SU-DHL-6 (cell line): ENCODE results near the gene CNTN1.

Source experiments
- H2AFZ ChIP-seq: fragments of 200-600 bp; sonication (generic); 2 replicates; pipeline ENCODE4 v1.6.1; 2014; ENCODE audit warnings: low read depth, mild to moderate bottlenecking, moderate library complexity, mixed read lengths, antibody characterized with exemption, low read length; ENCODE audit not compliant: severe bottlenecking
- H3F3A ChIP-seq: fragments of 200-600 bp; shearing (Covaris generic); 2 replicates; pipeline ENCODE4 v1.6.0; 2016; ENCODE audit warnings: antibody characterized with exemption, mild to moderate bottlenecking; ENCODE audit not compliant: insufficient read depth
- H3K27ac ChIP-seq: fragments of 200-600 bp; sonication (generic); 2 replicates; pipeline ENCODE4 v1.5.1; 2016; ENCODE audit warnings: low read depth, mild to moderate bottlenecking, low read length, moderate library complexity, mixed read lengths
- H3K27me3 ChIP-seq: fragments of 200-600 bp; sonication (generic), shearing (Covaris generic); 2 replicates; pipeline ENCODE4 v1.6.0; 2014; ENCODE audit warnings: mild to moderate bottlenecking, low read length
- H3K36me3 ChIP-seq: fragments of 200-600 bp; sonication (generic); 2 replicates; pipeline ENCODE4 v1.6.1; 2014; ENCODE audit warnings: mild to moderate bottlenecking, low read length, mixed read lengths
- H3K4me2 ChIP-seq: fragments of 300-600, 200-600 bp; shearing (Covaris generic), sonication (generic); 2 replicates; pipeline ENCODE4 v1.6.0; 2014; ENCODE audit warnings: low read length, low read depth, mild to moderate bottlenecking; ENCODE audit not compliant: poor library complexity, severe bottlenecking
- H3K4me3 ChIP-seq: fragments of 200-600 bp; sonication (generic); 2 replicates; pipeline ENCODE4 v1.5.1; 2014; ENCODE audit warnings: antibody characterized with exemption, low read length, mild to moderate bottlenecking, mixed read lengths; ENCODE audit not compliant: insufficient read depth, poor library complexity, severe bottlenecking
- H3K79me2 ChIP-seq: fragments of 200-600 bp; sonication (generic); 2 replicates; pipeline ENCODE4 v1.6.1; 2014; ENCODE audit warnings: mild to moderate bottlenecking, low read length, moderate library complexity; ENCODE audit not compliant: insufficient read depth
- H3K9ac ChIP-seq: fragments of 200-600 bp; sonication (generic); 2 replicates; pipeline ENCODE4 v1.7.0; 2014; ENCODE audit warnings: mild to moderate bottlenecking, low read length
- H3K9me2 ChIP-seq: fragments of 200-600 bp; sonication (generic); replicated peaks from 2 replicates; pipeline ENCODE4 v1.6.1; 2014; ENCODE audit warnings: low read length; ENCODE audit not compliant: insufficient read depth
- H3K9me3 ChIP-seq: fragments of 200-600 bp; sonication (generic); 2 replicates; pipeline ENCODE4 v1.6.1; 2014; ENCODE audit warnings: low read length, mixed read lengths; ENCODE audit not compliant: insufficient read depth
- H4K20me1 ChIP-seq: fragments of 200-600 bp; sonication (generic); 2 replicates; pipeline ENCODE4 v1.6.1; 2014; ENCODE audit warnings: low read depth, mild to moderate bottlenecking, antibody characterized with exemption, low read length, moderate library complexity, mixed read lengths
- EZH2phosphoT487 ChIP-seq: fragments of 200-600 bp; sonication (generic), shearing (Covaris generic); conservative IDR thresholded peaks from 2 replicates; pipeline ENCODE4 v1.6.1; 2018; ENCODE audit warnings: mild to moderate bottlenecking, antibody characterized with exemption, low read length, moderate library complexity, mixed read lengths
- TF ChIP-seq, protein P1 (sequence below): fragments of 200-600 bp; sonication (generic); IDR thresholded peaks from one replicate; pipeline ENCODE4 v1.5.1; 2017; ENCODE audit warnings: antibody characterized with exemption, mild to moderate bottlenecking, low read length, moderate library complexity; ENCODE audit not compliant: insufficient read depth, poor library complexity, severe bottlenecking

CNTN1 gene

DNA sequence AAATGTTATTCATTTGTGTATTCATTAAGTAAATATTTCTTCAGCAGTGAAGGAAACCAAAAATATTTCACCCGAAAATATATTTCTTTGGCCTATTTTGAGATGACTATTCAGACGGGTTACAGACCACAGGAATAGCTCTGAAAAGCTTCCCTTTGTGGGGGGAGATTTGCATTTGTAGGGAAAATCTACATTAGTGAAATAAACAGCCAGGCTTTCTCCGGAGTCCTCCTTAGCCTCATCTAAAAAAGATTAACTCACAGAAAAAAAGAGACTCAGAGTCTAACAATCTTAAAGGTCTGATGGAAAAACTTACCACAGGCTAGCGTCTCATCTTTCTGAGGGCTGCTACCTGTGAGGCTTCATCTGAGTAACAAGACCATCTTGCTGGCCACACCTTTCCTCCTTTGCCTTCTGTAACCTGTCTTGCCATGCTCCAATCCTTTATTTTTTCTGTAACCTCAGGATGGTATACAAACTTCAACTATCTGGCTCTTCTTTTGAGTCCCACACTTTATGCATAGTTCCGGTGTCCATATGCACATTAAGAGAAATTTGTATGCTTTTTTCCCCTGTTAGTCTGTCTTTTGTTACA, 100.7 kb downstream of the CNTN1 start:
- Histone ChIP-seq H4K20me1 (no peaks in the 10 kb centered on the region), H3K79me2 (no peaks in the 10 kb centered on the region), H3F3A (no peaks in the 10 kb centered on the region), H3K27me3 (no peaks in the 10 kb centered on the region), H3K4me2 (no peak overlapping the region), H3K9me2 (no peaks in the 10 kb centered on the region; the same call in 1 of the 2 replicates), H3K4me3 (no peak overlapping the region), H3K9ac (no peak overlapping the region), H3K9me3 (no peaks in the 10 kb centered on the region), H3K36me3 (no peaks in the 10 kb centered on the region), H3K27ac (no peak overlapping the region), H2AFZ (no peak overlapping the region)
- TF ChIP-seq EZH2phosphoT487, result no peak
- TF ChIP-seq, protein P1, sequence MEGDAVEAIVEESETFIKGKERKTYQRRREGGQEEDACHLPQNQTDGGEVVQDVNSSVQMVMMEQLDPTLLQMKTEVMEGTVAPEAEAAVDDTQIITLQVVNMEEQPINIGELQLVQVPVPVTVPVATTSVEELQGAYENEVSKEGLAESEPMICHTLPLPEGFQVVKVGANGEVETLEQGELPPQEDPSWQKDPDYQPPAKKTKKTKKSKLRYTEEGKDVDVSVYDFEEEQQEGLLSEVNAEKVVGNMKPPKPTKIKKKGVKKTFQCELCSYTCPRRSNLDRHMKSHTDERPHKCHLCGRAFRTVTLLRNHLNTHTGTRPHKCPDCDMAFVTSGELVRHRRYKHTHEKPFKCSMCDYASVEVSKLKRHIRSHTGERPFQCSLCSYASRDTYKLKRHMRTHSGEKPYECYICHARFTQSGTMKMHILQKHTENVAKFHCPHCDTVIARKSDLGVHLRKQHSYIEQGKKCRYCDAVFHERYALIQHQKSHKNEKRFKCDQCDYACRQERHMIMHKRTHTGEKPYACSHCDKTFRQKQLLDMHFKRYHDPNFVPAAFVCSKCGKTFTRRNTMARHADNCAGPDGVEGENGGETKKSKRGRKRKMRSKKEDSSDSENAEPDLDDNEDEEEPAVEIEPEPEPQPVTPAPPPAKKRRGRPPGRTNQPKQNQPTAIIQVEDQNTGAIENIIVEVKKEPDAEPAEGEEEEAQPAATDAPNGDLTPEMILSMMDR, result no peak

DNA sequence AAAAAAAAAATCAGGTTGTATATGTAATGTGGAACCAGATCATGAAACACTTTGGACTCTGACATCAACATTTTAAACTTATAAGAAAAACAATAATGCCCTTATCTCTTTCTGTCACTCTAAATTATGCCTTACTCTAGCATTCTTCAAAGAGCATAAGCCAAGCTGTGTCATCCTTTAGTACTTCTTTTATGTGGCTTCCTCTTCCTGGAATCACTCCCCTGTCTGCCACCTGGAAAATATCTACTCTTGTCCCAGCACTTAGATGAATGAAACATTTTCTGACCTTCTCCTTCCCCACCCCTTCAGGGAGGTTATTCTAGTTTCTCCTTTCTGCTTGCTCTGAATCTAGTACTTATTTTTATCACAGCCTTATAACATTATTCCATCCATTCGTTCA, 101.2 kb downstream of the CNTN1 start:
- TF ChIP-seq, protein P1, result no peak
- no peak for TF ChIP-seq EZH2phosphoT487
- H3K27ac ChIP-seq, result no peak overlapping the region
- no peak overlapping the region for H2AFZ ChIP-seq
- H3K9me3 ChIP-seq, result no peaks in the 10 kb centered on the region
- no peaks in the 10 kb centered on the region for H3F3A ChIP-seq
- H3K9ac ChIP-seq, result no peak overlapping the region
- no peak overlapping the region for H3K4me3 ChIP-seq
- H3K27me3 ChIP-seq, result no peaks in the 10 kb centered on the region
- no peaks in the 10 kb centered on the region for H3K79me2 ChIP-seq
- no peaks in the 10 kb centered on the region; the same call in 1 of the 2 replicates for H3K9me2 ChIP-seq
- no peaks in the 10 kb centered on the region for H4K20me1 ChIP-seq
- no peak overlapping the region for H3K4me2 ChIP-seq
- H3K36me3 ChIP-seq, result no peaks in the 10 kb centered on the region

DNA sequence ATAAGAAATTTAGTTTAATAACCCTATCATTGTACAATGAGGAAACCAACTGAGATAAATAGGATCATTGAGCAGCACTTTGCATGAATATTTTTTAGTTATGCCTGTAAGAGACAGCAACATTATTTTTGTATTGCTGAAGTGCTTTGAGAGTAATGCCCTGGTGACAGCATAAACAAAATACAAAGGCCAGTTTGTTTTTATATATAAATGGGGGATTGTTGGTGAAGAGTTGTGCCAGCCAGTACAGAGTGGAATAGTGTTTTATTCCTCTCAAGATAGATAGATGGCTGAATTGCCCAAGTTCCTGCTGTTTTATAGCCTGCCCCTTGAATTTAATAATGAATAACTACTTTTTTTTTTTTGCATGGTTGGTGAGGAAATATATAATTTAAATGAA, 101.8 kb downstream of the CNTN1 start:
- no peaks in the 10 kb centered on the region for H3K27me3 ChIP-seq
- no peak overlapping the region for H3K4me3 ChIP-seq
- no peaks in the 10 kb centered on the region for H3K36me3 ChIP-seq
- H3K27ac ChIP-seq, result no peak overlapping the region
- H2AFZ ChIP-seq, result no peak overlapping the region
- TF ChIP-seq, protein P1, result no peak
- no peak for TF ChIP-seq EZH2phosphoT487
- H3F3A ChIP-seq, result no peaks in the 10 kb centered on the region
- H3K9ac ChIP-seq, result no peak overlapping the region
- no peaks in the 10 kb centered on the region; the same call in 1 of the 2 replicates for H3K9me2 ChIP-seq
- no peaks in the 10 kb centered on the region for H4K20me1 ChIP-seq
- H3K79me2 ChIP-seq, result no peaks in the 10 kb centered on the region
- H3K9me3 ChIP-seq, result no peaks in the 10 kb centered on the region
- no peak overlapping the region for H3K4me2 ChIP-seq
